ENCODE results near the gene DNAH8. TPM values are rescaled to one million over a fixed set of nuclear protein-coding genes. Genes with fewer than 3 reads are reported as not detected.

Gene DNAH8
- total RNA-seq, 4 donors from 2014 or later = not detected

DNA sequence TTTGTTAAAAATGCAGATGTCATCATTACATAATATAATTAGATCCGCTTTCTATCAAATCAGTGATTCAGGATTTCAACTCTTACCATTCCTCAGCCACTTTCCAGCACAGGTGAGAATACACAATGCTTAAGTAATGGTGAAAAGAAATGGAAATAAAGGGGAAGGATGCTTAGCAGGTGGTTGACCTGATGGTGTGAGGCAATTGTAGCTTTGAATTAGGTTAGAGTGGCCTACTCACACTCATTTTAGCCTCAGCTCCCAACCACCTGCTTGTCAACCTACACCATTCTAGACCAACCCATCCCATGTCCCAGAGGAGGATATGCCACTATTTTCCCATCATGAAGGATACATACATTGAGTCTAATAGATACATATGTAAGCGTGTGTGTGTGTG is 138.1 kb downstream of the DNAH8 start:
- ATAC-seq = no peak
- H3K4me3 ChIP-seq = no peak overlapping the region
- DNase-seq = no peak
- no peaks in the 10 kb centered on the region for H3K9me3 ChIP-seq
- no peaks in the 10 kb centered on the region for H3K36me3 ChIP-seq
- H3K4me1 ChIP-seq = no peaks in the 10 kb centered on the region
- TF ChIP-seq, protein P1, sequence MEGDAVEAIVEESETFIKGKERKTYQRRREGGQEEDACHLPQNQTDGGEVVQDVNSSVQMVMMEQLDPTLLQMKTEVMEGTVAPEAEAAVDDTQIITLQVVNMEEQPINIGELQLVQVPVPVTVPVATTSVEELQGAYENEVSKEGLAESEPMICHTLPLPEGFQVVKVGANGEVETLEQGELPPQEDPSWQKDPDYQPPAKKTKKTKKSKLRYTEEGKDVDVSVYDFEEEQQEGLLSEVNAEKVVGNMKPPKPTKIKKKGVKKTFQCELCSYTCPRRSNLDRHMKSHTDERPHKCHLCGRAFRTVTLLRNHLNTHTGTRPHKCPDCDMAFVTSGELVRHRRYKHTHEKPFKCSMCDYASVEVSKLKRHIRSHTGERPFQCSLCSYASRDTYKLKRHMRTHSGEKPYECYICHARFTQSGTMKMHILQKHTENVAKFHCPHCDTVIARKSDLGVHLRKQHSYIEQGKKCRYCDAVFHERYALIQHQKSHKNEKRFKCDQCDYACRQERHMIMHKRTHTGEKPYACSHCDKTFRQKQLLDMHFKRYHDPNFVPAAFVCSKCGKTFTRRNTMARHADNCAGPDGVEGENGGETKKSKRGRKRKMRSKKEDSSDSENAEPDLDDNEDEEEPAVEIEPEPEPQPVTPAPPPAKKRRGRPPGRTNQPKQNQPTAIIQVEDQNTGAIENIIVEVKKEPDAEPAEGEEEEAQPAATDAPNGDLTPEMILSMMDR (IDR thresholded peaks at IDR 0.05 in 4 of 5, conservative IDR thresholded peaks at IDR 0.05 in 1 of 5) = no peak
- TF ChIP-seq POLR2A (IDR thresholded peaks at IDR 0.05) = no peak
- intact Hi-C loops (cut with DNase I; ENCODE audit: low total_unique reads) (no loop called here), in situ Hi-C loops (cut with MboI; ENCODE audit: low sequenced_read_pairs in 4 of 4) (loop anchor here in 1 of 4 donors (25.0 kb wide), 1 partner anchor 459 kb away; the partner anchor contains the start of genes KCNK16 and KCNK17)
- H3K27me3 ChIP-seq = peaks cover 0 to 2% (median 0%) of the 10 kb centered on the region in 3 donors
- H3K27ac ChIP-seq = no peak overlapping the region

DNA sequence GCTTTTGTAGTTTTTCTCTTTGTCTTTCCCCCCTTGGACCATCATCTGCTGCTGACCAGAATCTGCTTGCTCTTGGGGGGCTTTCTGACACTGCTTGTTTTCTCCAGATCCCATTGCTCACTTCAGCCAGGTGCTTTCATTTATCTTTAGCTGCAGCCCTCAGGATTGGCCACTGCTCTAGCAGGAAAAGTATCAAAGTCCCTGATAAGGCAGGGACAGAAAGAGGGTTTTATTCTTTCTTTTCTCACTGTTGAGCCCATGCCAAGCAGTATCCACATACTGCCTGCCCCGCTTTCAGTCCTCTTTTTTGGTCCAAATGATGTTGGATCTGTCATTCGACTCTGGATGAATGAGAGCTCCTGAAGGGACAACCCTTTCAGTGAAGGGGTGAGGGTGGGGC is 141.4 kb downstream of the DNAH8 start:
- Histone ChIP-seq H3K9me3 (no peaks in the 10 kb centered on the region), H3K4me3 (no peak overlapping the region), H3K36me3 (no peaks in the 10 kb centered on the region), H3K27me3 (peaks cover 0 to 3% (median 0%) of the 10 kb centered on the region in 3 donors), H3K4me1 (no peaks in the 10 kb centered on the region), H3K27ac (no peak overlapping the region)
- intact Hi-C loops (cut with DNase I; ENCODE audit: low total_unique reads) = no loop called here
- in situ Hi-C loops (cut with MboI; ENCODE audit: low sequenced_read_pairs in 4 of 4) = loop anchor here in 1 of 4 donors (25.0 kb wide), 1 partner anchor 456 kb away; the partner anchor contains the start of genes KCNK16 and KCNK17
- no peak for DNase-seq
- no peak for ATAC-seq
- TF ChIP-seq, protein P1 (IDR thresholded peaks at IDR 0.05 in 4 of 5, conservative IDR thresholded peaks at IDR 0.05 in 1 of 5) = no peak
- no peak for TF ChIP-seq POLR2A (IDR thresholded peaks at IDR 0.05)

DNA sequence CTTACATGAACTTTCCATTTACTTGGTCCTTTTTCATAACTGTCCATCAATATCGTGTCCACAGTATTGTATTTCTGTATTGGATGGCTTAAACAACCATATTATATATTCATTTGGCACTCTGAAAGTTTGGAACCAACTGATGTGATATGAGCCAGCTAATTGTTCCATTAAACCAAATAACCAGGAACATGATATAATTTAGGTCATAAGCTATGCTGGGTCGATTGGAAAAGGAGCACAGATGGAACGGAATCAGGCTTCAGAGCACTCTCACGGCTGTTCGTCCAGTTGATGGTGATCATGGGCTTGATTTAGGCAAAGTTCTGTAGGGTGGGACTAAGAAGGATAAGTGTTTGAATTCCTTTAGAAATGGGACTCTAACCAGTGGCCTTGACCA is 142.7 kb downstream of the DNAH8 start:
- in situ Hi-C loops (cut with MboI; ENCODE audit: low sequenced_read_pairs in 4 of 4) (loop anchor here in 1 of 4 donors (25.0 kb wide), 1 partner anchor 454 kb away; the partner anchor contains the start of genes KCNK16 and KCNK17), intact Hi-C loops (cut with DNase I; ENCODE audit: low total_unique reads) (no loop called here)
- no peak for TF ChIP-seq POLR2A (IDR thresholded peaks at IDR 0.05)
- TF ChIP-seq, protein P1 (IDR thresholded peaks at IDR 0.05 in 4 of 5, conservative IDR thresholded peaks at IDR 0.05 in 1 of 5) = no peak
- no peaks in the 10 kb centered on the region for H3K4me1 ChIP-seq
- no peak overlapping the region for H3K4me3 ChIP-seq
- no peaks in the 10 kb centered on the region for H3K36me3 ChIP-seq
- ATAC-seq = no peak
- DNase-seq = no peak
- no peak overlapping the region for H3K27ac ChIP-seq
- H3K9me3 ChIP-seq = no peaks in the 10 kb centered on the region
- H3K27me3 ChIP-seq = peaks cover 0 to 3% (median 0%) of the 10 kb centered on the region in 3 donors

DNA sequence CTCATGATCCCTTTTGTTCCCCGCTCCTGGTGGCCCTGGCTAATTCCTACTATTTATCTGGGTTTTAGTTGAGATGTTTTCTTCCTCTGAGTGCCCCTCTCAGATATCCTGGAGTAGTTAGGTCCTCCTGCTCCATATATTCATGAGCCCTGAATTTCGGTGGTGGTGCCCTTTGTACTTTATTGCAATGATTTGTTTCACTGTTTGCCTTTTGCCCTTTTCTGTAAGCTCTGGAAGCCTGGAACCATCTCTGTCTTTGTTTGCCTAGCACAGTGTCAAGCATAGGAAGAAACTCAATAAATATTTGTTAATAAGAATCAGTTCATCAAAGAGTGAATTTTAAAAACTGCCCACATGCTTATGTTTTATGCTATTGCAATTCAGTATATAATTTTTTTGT is 144.9 kb downstream of the DNAH8 start:
- Histone ChIP-seq H3K27me3 (peaks cover 0 to 3% (median 0%) of the 10 kb centered on the region in 3 donors), H3K9me3 (no peaks in the 10 kb centered on the region), H3K36me3 (no peaks in the 10 kb centered on the region), H3K4me1 (no peaks in the 10 kb centered on the region), H3K27ac (no peak overlapping the region), H3K4me3 (no peak overlapping the region)
- no peak for ATAC-seq
- TF ChIP-seq, protein P1 (IDR thresholded peaks at IDR 0.05 in 4 of 5, conservative IDR thresholded peaks at IDR 0.05 in 1 of 5) = no peak
- TF ChIP-seq POLR2A (IDR thresholded peaks at IDR 0.05) = no peak
- intact Hi-C loops (cut with DNase I; ENCODE audit: low total_unique reads) (no loop called here), in situ Hi-C loops (cut with MboI; ENCODE audit: low sequenced_read_pairs in 4 of 4) (loop anchor here in 1 of 4 donors (25.0 kb wide), 1 partner anchor 452 kb away; the partner anchor contains the start of genes KCNK16 and KCNK17)
- no peak for DNase-seq

Measured in gastrocnemius medialis (tissue), 4 donors.